ENCODE results near the gene GREB1L.

- no peak for TF ChIP-seq POLR2AphosphoS5 (IDR thresholded peaks at IDR 0.05)
- TF ChIP-seq CTCF (IDR thresholded peaks at IDR 0.05; ENCODE audit: poor library complexity, severe bottlenecking), result no peak
- TF ChIP-seq EP300 (conservative IDR thresholded peaks at IDR 0.05; ENCODE audit: poor library complexity, severe bottlenecking), result no peak
- no peak for TF ChIP-seq REST (IDR thresholded peaks at IDR 0.05; ENCODE audit: borderline replicate concordance)
- TF ChIP-seq RAD21 (conservative IDR thresholded peaks at IDR 0.05), result no peak
- TF ChIP-seq TAF1 (IDR thresholded peaks at IDR 0.05; ENCODE audit: low read depth), result no peak
- no peak for TF ChIP-seq EZH2 (IDR thresholded peaks at IDR 0.05; ENCODE audit: borderline replicate concordance, insufficient read depth, low read length, poor library complexity, severe bottlenecking)
- no peak for TF ChIP-seq SMC3 (conservative IDR thresholded peaks at IDR 0.05; ENCODE audit: poor library complexity)
These were observed 156.1 kb downstream of the GREB1L start for GRCh38 chr18:21398121-21398520.
